GM19463 (cell line): Measurements from ENCODE around the gene GLIPR1L2.

ENCODE experiments used
- ATAC-seq: cut with Tn5 transposase; IDR thresholded peaks from one replicate; pipeline ENCODE4 v1.9.1; 2021; ENCODE audit warnings: mild to moderate bottlenecking, moderate library complexity; ENCODE audit not compliant: unreplicated experiment

Gene GLIPR1L2

DNA sequence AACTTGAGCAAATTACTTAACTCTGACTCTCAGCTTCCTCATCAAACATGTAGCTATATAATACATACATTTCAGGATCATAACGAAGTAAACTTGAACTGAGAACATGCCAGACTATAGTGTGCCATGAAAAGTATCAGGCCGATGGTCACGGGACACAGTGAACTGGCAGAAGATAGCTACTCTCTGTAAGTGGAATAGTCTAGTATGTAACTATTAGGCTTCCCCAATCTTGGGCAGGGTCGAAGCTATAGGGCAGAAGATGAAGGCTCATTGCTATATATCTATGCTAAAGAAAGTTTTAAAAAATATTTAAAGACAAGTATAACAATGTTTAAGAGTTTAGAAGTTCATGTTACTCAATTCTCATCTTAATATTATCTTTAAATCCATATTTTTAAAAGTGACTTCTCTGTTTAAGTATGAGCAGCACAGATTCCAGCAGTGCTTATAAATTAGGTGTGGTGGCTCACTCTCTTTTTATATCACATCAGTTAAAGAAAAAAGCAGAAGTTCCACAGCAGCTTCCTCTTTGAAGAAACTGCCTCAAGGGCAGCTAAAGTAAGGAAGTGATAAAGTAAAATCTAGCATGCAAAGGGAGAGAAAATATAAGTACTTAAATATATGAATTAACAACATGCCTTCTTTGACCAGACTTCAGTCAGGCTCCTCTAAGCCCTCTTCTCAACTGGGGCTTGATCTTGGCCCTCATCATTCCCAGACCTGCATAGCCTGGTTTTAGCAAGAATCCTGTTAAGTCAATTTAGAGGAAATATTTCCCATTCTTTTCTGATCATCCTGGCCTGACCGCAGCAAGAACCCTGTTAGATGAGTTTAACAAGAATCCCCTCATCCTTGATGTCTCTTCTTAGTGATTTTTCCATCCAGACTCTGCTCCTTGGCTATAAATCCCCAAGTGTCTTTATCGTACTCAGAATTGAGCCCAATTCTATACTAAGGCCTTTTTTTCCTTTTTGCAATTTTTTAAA is 81.3 kb downstream of the GLIPR1L2 start:
- no peak for ATAC-seq

DNA sequence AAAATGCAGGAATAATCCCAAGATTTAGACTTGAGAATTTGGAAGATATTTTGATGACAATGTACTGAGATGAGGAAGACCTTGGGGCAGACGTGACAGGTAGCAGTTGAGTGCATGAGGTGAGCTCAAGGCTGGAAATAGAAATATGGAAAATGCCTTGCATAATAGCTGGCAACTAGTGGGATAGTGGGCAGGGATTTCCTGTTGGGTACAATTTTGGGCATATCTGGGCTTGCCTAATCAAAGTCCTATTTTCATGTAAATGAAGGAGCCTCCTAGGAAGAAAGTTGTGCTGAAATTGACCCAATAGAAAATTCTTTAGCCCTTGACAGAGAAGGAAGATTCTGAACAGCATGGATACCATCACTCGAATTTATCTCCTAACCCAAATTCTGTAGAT is 83.2 kb downstream of the GLIPR1L2 start:
- ATAC-seq, result no peak

DNA sequence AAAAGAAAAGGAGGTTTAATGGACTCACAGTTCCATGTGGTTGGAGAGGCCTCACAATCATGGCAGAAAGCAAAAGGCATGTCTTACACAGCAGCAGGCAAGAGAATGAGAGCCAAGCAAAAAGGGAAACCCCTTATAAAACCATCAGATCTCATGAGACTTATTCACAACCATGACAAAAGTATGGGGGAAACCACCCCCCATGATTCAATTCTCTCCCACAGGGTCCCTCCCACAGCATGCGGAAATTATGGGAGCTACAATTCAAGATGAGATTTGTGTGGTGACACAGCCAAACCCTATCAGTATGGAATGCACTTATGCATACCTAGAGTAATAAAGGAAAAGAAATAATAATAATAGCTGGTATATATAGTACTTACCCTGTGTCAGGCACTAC is 85.2 kb downstream of the GLIPR1L2 start:
- ATAC-seq, result no peak

DNA sequence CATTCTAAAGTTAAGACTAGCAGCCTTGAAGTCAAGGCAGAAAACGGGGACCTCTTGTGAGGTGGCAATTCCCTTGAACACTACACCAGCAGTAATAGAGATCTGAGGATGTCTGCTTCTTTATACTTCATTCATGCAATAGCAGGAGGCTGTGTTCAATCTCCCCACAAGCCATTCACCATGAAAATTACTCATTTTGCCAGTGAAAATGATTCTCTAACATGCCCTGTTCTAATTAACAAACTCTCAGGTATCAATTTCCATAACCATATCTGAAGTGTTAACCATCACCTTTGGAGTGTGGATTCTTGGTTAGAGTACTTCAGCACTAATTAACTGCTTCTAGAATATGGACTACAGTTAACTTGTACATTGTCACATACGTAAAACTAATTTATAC is 86.2 kb downstream of the GLIPR1L2 start:
- ATAC-seq, result no peak

DNA sequence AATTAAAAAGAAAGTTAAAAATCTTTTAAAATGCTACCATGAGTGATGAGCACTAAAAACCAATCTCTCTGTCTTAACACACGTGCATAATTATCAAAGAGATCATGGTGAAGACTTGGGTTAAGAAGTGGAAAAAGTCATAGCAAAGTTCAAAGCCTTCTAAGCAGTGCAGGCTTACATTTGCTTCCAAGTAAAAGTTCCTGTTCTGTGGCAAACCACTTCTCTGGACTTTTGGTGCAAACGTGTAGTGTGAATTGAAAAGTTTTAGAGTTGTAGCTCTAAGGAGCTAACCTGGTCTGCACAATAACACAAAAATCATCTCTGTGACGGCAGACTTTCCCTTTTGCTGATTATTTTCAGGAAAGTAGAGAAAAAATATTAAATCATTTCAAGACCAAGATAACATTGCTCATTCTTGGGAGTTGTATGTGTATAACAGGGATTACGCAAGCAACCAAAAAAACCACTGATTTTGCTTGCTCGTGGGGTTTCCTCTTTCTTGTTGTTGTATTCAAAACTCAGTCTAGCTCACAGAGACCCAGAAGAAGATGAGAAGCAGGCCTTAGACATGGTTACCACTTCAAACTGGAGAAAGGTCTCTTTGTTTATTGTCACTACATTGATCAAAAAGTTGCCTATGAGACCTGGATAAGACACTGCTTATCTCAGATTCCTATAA is 87.4 kb downstream of the GLIPR1L2 start:
- ATAC-seq, result peak; percentile 14

DNA sequence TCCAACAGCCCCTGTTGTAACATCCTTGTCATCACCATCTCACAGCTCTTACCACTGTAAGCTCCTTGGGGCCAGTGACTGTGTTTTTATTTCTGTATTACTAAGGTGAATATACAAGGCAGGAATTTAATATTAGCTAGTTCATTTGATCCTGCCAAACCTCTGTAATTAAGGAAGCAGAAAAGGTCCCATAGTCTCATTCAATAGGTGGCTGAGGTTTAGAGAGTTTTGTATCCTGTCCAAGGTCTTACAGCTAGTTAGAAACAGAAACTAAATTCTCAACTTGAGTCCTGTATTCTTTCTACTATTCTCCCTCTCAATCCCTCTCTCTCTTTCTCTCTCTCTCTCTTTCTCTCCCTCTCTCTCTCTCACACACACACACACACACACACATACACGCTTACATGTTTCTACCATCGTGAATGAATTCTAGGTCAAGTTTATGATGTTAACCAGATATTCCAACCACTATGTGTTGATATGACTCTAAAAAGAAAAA is 89.1 kb downstream of the GLIPR1L2 start:
- peak; percentile 25 for ATAC-seq

DNA sequence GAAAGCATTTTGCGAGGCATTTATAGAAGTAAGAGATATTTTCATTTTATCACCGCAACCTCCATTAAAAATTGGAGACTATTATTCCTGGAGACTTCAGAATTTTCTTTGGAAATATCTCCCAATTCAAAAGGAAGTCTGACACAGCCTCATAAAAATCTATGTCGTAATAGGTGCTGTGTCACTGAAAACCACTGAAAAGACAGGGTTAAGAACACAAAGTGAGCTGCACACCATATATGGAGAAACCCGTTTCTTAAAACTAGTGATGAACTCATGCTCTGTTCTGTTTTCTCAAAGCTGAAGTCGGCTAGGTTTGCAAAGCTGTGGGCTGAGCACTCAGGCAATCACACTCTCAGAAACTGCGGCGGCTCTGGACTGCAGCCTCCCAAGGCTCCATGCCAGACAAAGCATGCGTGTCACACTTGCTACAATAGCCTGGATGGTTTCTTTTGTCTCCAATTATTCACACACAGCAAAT is 89.6 kb downstream of the GLIPR1L2 start, which contains the start of gene GLIPR1:
Gene GLIPR1, plus strand, starts transcription at position 287 of the 481 bp plus-strand sequence. Its CDS starts 126 bp downstream, at position 413.
- peak; percentile 85 for ATAC-seq

DNA sequence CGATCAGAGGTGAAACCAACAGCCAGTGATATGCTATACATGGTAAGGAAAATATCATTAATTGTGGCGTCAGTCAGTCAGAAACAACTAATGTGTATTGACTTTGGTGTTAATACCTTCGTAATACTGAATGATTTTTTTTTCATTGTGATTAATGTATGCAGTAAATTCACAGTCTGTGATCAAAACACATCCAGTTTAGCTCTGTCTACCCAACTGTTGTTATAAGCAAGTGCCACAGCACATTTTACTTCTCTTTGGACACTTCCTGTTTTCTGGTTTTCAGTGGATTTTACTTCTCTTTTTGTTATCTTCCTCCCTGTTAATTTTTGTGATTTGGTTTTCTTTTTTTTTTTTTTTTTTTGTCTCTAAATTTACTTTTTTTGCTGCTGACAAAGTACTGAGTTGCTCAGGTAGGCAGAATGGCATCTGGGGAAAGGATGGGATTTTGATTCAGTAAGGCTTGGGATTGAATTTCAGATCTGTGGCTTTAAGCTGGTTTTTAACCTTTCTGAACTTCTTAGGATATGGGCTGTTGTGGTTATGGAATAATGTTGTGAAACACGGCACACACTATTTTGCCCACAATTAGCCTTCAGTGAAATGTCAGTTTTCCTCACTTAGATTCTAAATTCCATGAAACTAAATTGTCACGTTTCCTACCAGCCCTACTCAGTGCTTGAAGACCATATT is 90.3 kb downstream of the GLIPR1L2 start:
- peak; percentile 8 for ATAC-seq

DNA sequence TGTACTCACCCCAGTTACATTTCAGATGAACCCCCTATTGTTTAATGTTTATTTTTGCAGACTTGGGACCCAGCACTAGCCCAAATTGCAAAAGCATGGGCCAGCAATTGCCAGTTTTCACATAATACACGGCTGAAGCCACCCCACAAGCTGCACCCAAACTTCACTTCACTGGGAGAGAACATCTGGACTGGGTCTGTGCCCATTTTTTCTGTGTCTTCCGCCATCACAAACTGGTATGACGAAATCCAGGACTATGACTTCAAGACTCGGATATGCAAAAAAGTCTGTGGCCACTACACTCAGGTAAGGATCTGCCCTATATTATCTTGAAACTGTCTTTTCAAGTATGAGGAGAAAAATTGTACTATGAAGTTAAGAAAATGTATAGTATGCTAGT is 90.9 kb downstream of the GLIPR1L2 start:
- ATAC-seq, result no peak
